Dedifferentiated amniotic fluid mesenchymal stem cell (primary cell): ENCODE results near the gene TST.

Source experiments
- DNase-seq: peaks from one replicate; pipeline ENCODE4 v3.0.0-alpha.2; 2016; ENCODE audit errors: extremely low spot score

The TST gene

DNA sequence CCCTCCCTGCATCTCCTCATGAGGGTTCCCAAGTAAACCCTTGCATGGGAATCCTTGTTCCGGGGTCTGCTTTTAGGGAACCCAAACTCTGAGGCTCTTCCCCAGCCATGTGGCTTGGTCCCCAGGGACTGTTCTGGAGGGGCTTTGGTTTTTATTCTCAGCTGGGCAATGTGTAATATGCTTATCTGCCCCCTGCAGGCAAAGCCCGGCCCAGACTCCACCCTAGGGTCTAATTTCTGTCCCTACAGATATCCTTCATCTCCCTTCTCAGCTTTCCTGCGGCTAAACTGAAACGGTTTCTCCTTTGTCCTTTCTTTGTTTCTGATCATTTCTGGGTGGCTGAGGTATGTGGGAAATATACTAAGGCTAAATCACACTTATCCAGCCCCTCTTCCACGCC is 37.1 kb downstream of the TST start:
- no peak for DNase-seq

- no peak for DNase-seq
Observed at GRCh38 chr22:36981247-36981775, 37.9 kb downstream of the TST start.

GRCh38 chr22:36979016-36979910 is 40.0 kb downstream of the TST start:
- no peak for DNase-seq

- peak; percentile 90 for DNase-seq
Observed at GRCh38 chr22:36977947-36978660, 41.1 kb downstream of the TST start.

DNA sequence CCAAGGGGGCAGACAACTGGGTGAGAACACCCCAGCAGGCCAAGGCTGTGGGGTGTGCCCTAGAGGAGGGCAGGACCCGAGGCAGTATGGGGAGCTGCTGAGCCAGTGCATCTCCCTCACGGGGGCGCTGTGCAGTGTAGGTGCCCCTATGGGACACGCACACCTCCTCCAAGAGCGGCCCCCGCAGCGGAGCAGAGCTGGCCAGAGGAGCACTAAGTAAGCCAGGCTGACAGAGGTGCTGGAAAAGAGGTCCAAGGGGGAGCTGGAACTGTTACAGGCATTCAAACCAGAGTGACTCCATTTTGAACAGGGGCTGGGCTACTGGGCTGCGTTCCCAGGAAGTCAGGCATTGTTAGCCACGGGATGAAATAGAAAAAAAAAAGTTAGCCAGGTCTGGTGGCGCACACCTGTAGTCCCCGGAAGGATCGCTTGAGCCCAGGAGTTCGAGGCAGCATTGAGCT is 41.8 kb downstream of the TST start:
- no peak for DNase-seq

DNA sequence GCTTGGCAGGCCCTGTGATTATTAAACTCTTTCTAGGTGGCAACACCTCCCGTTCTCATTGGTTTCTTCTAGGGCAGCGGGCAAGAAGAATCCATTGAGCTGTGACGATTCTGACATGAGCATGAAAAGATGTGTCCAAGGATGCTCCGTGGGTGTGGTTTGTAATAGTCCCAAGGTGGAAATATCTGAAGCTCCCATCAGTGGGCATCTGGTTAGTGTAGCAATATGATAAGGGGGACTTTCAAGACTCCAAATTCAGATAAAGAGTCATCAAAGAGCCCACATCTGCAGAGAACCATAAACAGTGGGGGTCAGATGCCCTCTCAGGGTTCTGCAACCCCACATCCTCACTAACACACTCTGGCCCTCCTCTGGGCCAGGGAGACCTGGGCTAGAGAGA is 42.6 kb downstream of the TST start:
- no peak for DNase-seq

GRCh38 chr22:36971341-36972125 is 47.7 kb downstream of the TST start:
- DNase-seq: no peak

DNA sequence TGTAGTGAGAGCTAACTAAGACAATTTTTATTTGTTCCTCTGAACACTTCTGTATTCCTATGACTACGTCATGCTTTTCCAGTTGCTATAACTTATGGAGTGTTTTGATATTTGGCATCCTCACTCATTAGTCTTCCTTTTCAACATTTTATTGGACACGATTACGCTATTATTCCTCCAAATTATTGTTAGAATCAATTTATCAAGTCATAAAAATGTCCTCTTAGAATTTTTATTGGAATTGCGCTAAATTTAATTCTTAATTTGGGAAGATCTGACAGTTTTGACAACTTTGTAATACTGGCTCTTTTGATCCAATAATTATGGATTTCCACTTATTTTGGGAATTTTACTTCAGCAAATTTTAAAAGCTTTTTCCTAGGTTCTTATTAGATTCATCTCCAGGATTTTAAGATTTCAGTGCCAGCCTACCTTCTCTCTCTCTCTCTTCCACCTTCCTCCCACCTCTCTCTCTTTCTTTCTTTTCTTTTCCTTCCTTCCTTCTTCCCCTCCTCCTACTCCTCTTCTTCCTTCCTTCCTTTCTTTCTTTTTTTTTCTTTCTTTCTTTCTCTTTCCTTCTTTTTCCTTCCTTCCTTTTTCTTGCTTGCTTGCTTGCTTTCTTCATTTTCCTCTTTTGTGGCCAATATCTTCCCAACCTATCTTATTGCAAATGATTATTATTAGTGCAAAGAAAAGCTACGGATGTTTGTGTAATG is 50.8 kb downstream of the TST start:
- DNase-seq: no peak

DNA sequence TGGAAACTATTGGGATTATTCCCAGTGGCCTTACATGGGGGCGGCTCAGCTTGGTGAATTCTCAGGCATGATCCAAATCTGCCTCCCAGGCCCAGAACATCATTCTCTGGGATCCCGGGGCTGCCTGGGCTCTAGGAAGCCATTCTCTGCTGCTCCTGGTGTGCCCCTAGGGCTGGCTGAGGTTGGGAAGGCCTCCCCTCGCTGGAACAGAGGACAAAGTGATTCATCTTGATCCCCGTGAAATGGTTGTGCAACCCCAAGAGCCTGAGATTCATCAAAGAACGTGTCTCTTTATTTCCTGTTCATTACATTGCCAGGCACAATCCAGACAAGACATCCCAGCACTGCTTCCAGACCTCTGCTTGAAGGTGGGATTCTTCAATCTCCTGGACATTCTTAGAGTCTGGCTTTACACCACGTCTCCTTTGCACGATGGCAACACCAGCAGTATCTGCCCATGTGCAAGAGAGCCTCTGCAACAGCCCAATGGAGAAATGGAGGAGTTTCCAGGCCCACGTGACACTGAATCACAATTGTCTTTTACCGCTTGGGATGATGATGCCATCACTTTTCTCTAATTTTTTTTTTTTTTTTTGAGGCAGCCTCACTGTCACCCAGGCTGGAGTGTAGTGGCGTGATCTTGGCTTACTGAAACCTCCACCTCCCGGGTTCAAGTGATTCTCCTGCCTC is 52.3 kb downstream of the TST start:
- no peak for DNase-seq

DNA sequence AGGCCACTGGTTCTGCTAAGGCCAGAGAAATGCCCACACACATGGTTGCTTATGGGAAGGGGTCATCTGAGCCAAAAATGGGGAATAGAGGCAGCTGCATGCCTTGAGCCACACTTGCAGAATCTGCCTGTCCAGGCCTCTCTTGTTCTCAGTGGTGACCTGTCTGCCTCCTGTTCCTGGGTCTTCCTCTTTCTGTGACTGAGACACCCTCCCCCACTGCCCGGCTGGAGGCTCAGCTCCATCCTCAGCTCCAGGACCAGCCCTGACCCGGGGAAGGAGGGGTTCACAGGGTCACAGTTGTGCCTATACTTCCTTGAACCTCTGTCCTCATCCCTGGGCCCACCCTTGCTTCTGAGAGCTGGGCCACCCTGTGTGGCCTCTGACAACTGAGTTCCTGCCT is 53.6 kb downstream of the TST start:
- no peak for DNase-seq

- DNase-seq: no peak
Observed at GRCh38 chr22:36964106-36964505, 55.1 kb downstream of the TST start.

- DNase-seq: no peak
Observed at GRCh38 chr22:36963302-36963701, 55.9 kb downstream of the TST start.

DNA sequence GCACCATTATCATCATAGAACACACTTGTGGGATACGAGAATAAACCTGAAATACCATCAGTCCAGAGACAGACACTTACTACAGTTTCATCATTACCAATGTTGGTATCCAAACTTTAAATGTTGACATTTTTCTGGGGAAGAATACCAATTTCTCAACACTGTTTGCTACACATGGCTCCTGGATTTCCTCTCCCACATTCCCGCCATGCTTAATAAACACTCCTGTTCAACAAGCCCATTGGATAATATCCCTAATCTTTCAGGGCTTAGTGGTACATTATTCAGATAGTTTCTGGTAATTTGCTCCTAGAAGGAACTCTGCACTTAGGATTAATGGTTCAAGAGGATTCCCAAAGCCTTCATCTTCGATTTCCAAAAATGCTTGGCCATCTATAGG is 57.6 kb downstream of the TST start:
- no peak for DNase-seq
